GM15510 (cell line): ENCODE data around the gene PTPN14.

Experiments
- POLR2A ChIP-seq: IDR thresholded peaks from 3 replicates; pipeline ENCODE4 v1.6.1; 2011; ENCODE audit warnings: borderline replicate concordance; ENCODE audit not compliant: insufficient read length; ENCODE audit errors: extremely low read depth

The PTPN14 gene

GRCh38 chr1:214385428-214385827 is 166.0 kb downstream of the PTPN14 start:
- TF ChIP-seq POLR2A = no peak

DNA sequence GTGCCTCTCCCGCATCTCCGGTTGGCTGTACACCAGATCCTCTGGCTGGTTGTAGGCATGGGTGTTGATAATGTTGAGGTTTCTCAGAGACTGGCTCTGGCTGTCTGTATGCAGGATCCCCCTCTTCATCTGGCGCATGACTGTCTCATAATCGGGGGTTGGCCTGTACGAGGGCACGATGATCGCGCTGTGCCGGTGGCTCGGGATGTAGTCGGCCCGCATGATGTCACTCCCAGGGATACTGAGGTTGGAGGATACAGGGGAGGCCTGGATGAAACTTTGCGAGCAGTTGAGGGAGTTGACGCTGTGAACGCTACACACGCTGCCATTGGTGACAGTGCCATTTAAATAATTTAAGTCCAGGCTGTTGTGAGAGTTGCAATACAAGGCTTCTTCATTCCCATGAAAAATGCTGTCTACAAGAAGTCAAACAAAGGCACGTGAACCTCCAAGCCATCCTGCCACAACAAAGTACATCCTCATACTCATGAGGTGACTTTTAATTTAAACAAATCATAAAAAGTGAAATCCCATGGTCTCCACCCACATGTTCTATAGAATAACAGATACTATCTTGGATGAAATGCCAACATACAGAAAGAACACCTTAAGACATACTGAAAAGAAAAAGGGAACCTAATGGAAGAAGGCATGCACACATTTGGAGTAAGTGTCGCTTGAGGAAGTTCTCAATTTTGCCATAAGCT is 166.9 kb downstream of the PTPN14 start:
- TF ChIP-seq POLR2A = no peak

DNA sequence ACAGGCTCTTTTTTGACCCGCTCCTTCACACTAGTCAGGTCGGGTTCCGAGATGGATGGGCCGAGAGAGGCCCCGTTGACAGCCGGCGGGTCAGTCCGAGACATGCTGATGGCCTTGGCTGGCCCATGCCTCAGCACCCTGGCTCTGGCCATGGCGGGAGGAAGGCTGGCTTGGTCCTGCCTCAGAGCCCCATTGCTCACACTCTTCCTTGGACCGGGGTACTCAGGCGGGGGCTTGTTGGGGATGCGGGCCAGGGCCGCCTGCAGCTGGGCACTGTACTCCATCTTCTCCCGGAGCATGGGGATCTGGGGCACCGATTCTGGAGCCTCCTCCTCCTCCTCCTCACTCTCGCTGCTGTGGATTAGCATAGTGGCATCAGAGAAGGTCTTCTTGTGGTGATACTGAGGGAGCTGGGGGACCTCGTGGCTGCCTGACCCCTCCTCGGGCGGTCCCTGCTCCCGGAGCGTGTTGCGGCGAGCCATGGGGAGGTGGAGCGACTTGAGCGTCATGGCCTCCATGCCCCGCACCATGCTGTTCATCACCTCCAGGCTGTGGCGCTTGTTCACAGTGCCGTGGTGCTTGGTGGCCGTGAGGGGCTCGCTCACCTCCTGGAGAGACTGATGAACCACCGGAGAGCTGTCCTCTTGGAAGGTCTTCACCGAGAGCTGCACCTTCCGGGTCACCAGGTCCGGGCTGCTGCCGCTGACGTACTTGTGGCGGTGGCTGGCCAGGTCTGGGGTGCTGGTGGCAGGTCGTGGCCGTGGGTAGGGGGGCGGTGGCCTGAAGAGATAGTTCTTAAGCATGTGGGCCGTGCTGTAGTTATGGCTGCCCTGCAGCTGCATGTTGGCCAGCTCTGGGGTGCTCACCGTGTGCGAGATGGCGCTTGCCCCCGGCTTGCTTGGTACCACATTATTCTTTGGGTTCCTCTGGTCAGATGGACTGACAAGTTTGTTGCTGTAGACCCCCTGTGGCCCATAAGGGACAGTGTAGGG is 167.7 kb downstream of the PTPN14 start:
- no peak for TF ChIP-seq POLR2A

- no peak for TF ChIP-seq POLR2A
These were observed 170.3 kb downstream of the PTPN14 start for GRCh38 chr1:214380986-214381695.

DNA sequence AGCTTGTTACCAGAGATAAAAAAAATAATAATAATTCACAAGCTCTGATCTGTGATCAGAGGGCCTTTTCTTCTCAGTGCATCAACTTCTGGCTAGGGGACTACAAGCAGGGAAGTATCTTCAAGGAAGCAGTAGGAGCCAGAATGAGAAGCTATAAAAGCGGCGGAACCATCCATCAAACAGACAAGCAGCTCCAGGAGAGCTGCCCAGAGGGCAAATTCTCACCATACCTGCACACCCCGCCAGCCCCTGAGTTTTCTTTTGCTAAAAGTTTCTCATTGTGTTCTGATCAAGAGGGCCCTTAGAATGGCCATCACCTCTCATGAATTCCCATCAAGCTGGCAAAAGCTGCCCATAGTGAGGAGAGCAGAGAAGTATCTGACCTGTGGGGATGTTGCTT is 171.0 kb downstream of the PTPN14 start:
- TF ChIP-seq POLR2A = no peak

GRCh38 chr1:214379236-214379970 is 172.0 kb downstream of the PTPN14 start:
- TF ChIP-seq POLR2A = no peak

DNA sequence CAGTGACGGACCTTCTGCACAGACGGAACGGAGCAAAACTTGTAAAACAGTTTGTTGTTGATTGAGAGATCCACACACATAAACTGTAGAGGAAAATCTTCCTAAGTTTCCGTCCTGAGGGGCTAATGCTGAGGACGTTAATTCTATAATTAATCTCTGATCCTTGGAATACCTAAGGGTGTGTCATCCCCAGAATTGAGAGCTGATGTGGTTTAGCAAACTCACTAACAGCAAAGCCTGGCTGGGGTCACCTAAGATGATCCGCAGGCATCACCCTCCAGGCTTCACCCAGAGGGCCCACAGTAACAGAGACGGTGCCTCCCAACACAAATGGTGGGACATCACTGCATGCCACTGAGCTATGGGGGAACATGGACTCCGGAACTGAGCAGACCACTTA is 172.9 kb downstream of the PTPN14 start:
- TF ChIP-seq POLR2A = no peak

DNA sequence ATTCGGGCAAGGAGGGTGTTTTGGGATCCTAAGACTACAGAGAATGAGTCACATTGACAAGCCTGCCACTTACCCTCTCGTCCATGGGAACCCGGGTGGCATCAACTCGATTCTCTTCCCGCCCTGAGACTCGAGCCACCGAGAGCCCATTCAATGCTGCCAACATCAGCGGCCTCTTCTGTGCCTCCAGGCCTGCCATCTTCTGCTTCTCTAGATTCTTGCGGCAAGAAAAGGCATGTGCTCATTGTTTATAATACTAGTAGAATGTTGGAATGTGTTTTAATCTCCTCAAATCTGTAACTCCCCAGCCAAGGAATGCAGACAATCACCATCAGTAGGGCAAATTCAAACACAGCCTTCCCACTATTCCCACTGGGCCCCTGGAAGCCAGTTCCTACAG is 173.5 kb downstream of the PTPN14 start:
- no peak for TF ChIP-seq POLR2A

- TF ChIP-seq POLR2A = no peak
These were observed 173.9 kb downstream of the PTPN14 start for GRCh38 chr1:214377485-214377884.

DNA sequence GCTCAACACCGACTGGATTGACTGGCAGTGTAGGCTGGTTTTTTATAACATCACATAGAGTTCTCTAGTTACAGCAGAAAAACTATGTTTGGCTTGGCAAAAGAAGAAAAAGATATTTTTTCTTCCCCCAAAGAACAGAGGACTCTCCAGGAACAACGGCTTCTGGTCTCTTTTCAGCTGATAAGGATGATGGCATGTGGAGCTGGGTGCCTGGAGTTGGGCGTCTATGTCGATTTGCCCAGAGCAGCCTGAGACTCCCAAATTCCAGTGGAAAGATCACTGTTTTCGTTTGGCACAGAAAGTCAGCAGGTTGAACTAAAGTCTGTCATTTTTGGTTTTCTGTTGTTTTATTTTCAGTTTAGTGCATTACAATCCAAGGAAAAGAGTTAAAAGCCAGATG is 179.3 kb downstream of the PTPN14 start:
- no peak for TF ChIP-seq POLR2A

DNA sequence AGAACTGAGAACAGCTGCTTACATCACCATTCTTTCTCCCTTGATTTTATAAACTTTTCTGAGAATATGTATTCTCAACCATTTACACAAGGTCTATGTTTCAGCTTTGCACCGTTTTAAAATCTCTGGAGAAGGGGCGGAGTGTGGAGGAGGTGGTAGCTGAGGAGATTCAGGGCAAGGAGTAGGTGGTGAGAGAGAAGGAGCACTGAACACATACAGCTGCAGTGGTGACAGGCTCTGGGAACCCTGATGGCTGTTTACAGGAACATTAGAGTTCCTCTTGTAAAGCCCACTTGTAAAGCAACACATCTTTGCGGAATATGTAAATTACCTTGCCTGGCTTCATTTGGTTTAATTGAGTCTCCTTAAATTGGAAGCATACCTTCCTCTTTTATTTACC is 180.8 kb downstream of the PTPN14 start:
- no peak for TF ChIP-seq POLR2A

- TF ChIP-seq POLR2A = no peak
These were observed 182.0 kb downstream of the PTPN14 start for GRCh38 chr1:214369364-214369763.

- no peak for TF ChIP-seq POLR2A
These were observed 183.6 kb downstream of the PTPN14 start for GRCh38 chr1:214367841-214368240.

DNA sequence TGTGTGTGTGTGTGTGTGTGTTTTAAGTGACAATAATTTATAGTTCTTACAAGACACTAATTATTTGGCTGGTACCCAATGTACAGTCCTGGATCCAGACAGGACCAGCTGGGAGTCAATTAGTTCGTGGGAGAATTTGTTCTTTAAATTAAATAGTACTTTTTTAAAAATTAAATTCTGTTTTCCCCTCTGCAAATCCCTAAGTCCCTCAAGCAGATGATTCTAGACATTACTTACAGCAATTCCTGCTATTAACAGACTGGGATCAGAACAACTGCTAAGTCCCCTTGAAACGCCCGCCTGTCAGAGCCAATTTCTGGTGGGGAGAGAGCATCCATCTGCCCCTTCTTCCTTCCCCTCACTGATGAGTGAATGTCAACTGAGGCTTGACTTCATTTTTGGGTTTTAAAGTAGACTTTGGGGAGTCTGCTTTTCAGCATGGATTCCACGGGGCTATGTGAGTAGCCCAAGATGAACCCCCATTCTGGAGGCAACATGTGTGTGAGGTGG is 186.6 kb downstream of the PTPN14 start:
- no peak for TF ChIP-seq POLR2A
